Heart left ventricle (tissue), 13 donors: ENCODE results near the gene GAB4.

Experiments used
- POLR2A ChIP-seq, 2 donors: fragments of 450-650 bp; IDR thresholded peaks; one replicate each; pipeline ENCODE4 v1.6.1; 2017; ENCODE audit warnings: antibody characterized with exemption in 2 of 2, mild to moderate bottlenecking in 2 of 2, moderate library complexity in 2 of 2
- TF ChIP-seq, protein P1 (sequence below), 12 donors: fragments of 200-600 bp; sonication (generic) in 4 of 12; IDR thresholded peaks; one replicate each; pipeline versions ENCODE4 v1.5.0 to v1.8.0; 2018 to 2022; ENCODE audit warnings: antibody characterized with exemption in 12 of 12, mild to moderate bottlenecking in 5 of 12
- donor health status: ischemic (EF 13 %, LVEDD 7.1; RV severe dilation, severe dysfunction).
- donor health status: DM: no; HTN: yes; CAD: no.
- donor health status: DM: no; HTN: no; CAD: no.
- donor health status: ischemic (EF 25% LVEDD 6.9; RV normal size, moderate dysfunction).
- donor health status: ischemic (EF 25% LVEDD 5.7; RV mildly dilated, moderate dysfunction).
- donor health status: ischemic (EF 35%, LVEDD 5.7; RV mildly dilated, moderate dysfunction).
- donor health status: nonischemic (EF 11% LVEDD 7.7; RV severe dilation, severe dysfunction).
- donor health status: DM: yes; HTN: yes; CAD: no.
- donor health status: PGD.
- donor health status: ischemic (EF 29% LVEDD 5.4; RV normal size, mild dysfunction).
- donor health status: nonischemic (EF 23%, LVEDD 6.1; RV moderate dilation, normal function).

DNA sequence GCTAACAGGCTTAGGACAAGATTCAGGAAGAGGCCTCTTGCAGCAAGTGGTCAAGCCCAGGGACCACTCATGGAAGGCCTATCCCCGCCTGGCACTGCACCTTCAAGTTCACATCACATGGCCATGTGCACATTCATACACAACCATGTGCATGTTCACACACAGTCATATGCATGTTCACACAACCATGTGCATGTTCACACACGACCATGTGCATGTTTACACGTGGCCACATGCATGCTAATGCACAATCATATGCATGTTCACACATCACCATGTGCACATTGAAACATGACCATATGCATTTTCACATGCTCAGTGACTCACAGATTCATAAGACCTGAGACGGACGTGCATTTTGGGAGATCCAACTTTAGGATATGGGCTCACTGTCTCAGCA, 48.0 kb upstream of the GAB4 start:
- TF ChIP-seq, protein P1, sequence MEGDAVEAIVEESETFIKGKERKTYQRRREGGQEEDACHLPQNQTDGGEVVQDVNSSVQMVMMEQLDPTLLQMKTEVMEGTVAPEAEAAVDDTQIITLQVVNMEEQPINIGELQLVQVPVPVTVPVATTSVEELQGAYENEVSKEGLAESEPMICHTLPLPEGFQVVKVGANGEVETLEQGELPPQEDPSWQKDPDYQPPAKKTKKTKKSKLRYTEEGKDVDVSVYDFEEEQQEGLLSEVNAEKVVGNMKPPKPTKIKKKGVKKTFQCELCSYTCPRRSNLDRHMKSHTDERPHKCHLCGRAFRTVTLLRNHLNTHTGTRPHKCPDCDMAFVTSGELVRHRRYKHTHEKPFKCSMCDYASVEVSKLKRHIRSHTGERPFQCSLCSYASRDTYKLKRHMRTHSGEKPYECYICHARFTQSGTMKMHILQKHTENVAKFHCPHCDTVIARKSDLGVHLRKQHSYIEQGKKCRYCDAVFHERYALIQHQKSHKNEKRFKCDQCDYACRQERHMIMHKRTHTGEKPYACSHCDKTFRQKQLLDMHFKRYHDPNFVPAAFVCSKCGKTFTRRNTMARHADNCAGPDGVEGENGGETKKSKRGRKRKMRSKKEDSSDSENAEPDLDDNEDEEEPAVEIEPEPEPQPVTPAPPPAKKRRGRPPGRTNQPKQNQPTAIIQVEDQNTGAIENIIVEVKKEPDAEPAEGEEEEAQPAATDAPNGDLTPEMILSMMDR (IDR thresholded peaks at IDR 0.05): no peak
- no peak for TF ChIP-seq POLR2A (IDR thresholded peaks at IDR 0.05)
